IMR-90 (cell line): Measurements from ENCODE around the gene UBR1. TPM values are rescaled to one million over a fixed set of nuclear protein-coding genes. Genes with fewer than 3 reads are reported as not detected.

ENCODE experiments used
- ATAC-seq: fragments of 200-7000 bp; cut with Tn5 transposase; 2 replicates; pipeline ENCODE4 v1.9.1; 2020; ENCODE audit warnings: low read depth, mild to moderate bottlenecking, moderate library complexity
- BruUV-seq: library from RNA; stranded (reverse); fragments of 400-500 nt; replicated peaks from 2 replicates; lab custom pipeline; 2021; lab: Mats Ljungman, UMichigan
- CTCF ChIA-PET: fragments of 300-600 bp; formaldehyde crosslinking; extraction: SDS; loops from one replicate; lab custom pipeline; 2021; ENCODE audit warnings: antibody characterized with exemption; lab: Yijun Ruan, JAX
- POLR2A ChIA-PET: fragments of 300-600 bp; sonication (Branson Sonifier 250); formaldehyde crosslinking; loops from one replicate; lab custom pipeline; 2022; ENCODE audit warnings: antibody characterized with exemption; ENCODE audit not compliant: unreplicated experiment; lab: Charles Lee
- DNase-seq: peaks from one replicate; pipeline ENCODE4 v3.0.0; 2013
- H2AFZ ChIP-seq: replicated peaks from 2 replicates; pipeline ENCODE3; 2013; ENCODE audit warnings: low read length, mild to moderate bottlenecking; ENCODE audit not compliant: poor library complexity
- H2AK5ac ChIP-seq: 2 replicates; pipeline ENCODE4 v1.6.1; 2013; ENCODE audit warnings: low read depth, low read length, inconsistent platforms
- H2AK9ac ChIP-seq: replicated peaks from 2 replicates; pipeline ENCODE3; 2013; ENCODE audit warnings: mild to moderate bottlenecking, low read depth, low read length, moderate library complexity; ENCODE audit not compliant: poor library complexity
- H2BK120ac ChIP-seq: 2 replicates; pipeline ENCODE4 v1.6.1; 2013; ENCODE audit warnings: low read depth, low read length, inconsistent platforms
- H2BK15ac ChIP-seq: 3 replicates; pipeline ENCODE4 v1.6.1; 2013; ENCODE audit warnings: low read depth, low read length, inconsistent platforms
- H2BK20ac ChIP-seq: 2 replicates; pipeline ENCODE4 v1.6.1; 2013; ENCODE audit warnings: low read depth, mild to moderate bottlenecking, inconsistent platforms, low read length, moderate library complexity
- H2BK5ac ChIP-seq: 2 replicates; pipeline ENCODE4 v1.6.1; 2013; ENCODE audit warnings: mild to moderate bottlenecking, low read depth, low read length, inconsistent platforms; ENCODE audit not compliant: poor library complexity, severe bottlenecking
- H3K14ac ChIP-seq: replicated peaks from 2 replicates; pipeline ENCODE4 v1.6.1; 2013; ENCODE audit warnings: low read depth, low read length, inconsistent platforms
- H3K18ac ChIP-seq: 2 replicates; pipeline ENCODE4 v1.6.1; 2013; ENCODE audit warnings: low read depth, low read length, control low read depth
- H3K23ac ChIP-seq: 2 replicates; pipeline ENCODE4 v1.6.1; 2013; ENCODE audit warnings: low read depth, low read length, inconsistent platforms
- H3K27ac ChIP-seq: 2 replicates; pipeline ENCODE4 v1.5.1; 2013; ENCODE audit warnings: mild to moderate bottlenecking, control low read depth, low read length; ENCODE audit not compliant: insufficient read depth
- H3K27me3 ChIP-seq: 2 replicates; pipeline ENCODE4 v1.6.1; 2013; ENCODE audit warnings: low read length; ENCODE audit not compliant: control insufficient read depth, insufficient read depth
- H3K36me3 ChIP-seq: 2 replicates; pipeline ENCODE4 v1.6.1; 2013; ENCODE audit warnings: low read length, mixed read lengths; ENCODE audit not compliant: control insufficient read depth, insufficient read depth
- H3K4ac ChIP-seq: 2 replicates; pipeline ENCODE4 v1.6.1; 2013; ENCODE audit warnings: low read depth, low read length, inconsistent platforms
- H3K4me1 ChIP-seq: 2 replicates; pipeline ENCODE4 v1.6.1; 2013; ENCODE audit warnings: low read length, mixed read lengths; ENCODE audit not compliant: control insufficient read depth, insufficient read depth
- H3K4me2 ChIP-seq: 2 replicates; pipeline ENCODE4 v1.6.1; 2013; ENCODE audit warnings: low read depth, mild to moderate bottlenecking, control low read depth, low read length, moderate library complexity
- H3K4me3 ChIP-seq: 2 replicates; pipeline ENCODE4 v1.5.1; 2013; ENCODE audit warnings: low read depth, mild to moderate bottlenecking, control low read depth, low read length, moderate library complexity; ENCODE audit not compliant: insufficient read depth
- H3K56ac ChIP-seq: 2 replicates; pipeline ENCODE4 v1.6.1; 2013; ENCODE audit warnings: low read length, inconsistent platforms; ENCODE audit not compliant: insufficient read depth; ENCODE audit errors: extremely low read depth
- H3K79me1 ChIP-seq, 2 experiments: 2 replicates each; pipeline ENCODE4 v1.6.1; 2013; ENCODE audit warnings: low read length in 2 of 2, inconsistent platforms in 1 of 2, low read depth in 1 of 2
- H3K9ac ChIP-seq: 2 replicates; pipeline ENCODE4 v1.6.1; 2013; ENCODE audit warnings: low read depth, low read length, control low read depth
- H3K9me1 ChIP-seq: 2 replicates; pipeline ENCODE4 v1.6.1; 2013; ENCODE audit warnings: low read length, inconsistent platforms; ENCODE audit not compliant: insufficient read depth
- H3K9me3 ChIP-seq: 2 replicates; pipeline ENCODE4 v1.6.1; 2013; ENCODE audit warnings: low read length; ENCODE audit not compliant: control insufficient read depth, insufficient read depth
- H4K20me1 ChIP-seq: 2 replicates; pipeline ENCODE4 v1.6.1; 2013; ENCODE audit warnings: low read length, inconsistent platforms; ENCODE audit not compliant: insufficient read depth
- H4K5ac ChIP-seq: 2 replicates; pipeline ENCODE4 v1.6.1; 2013; ENCODE audit warnings: mild to moderate bottlenecking, low read depth, low read length, control low read depth
- H4K8ac ChIP-seq, 2 experiments: 2 replicates each; pipeline ENCODE4 v1.6.1; 2013; ENCODE audit warnings: low read depth in 2 of 2, low read length in 2 of 2, control low read depth in 1 of 2, inconsistent platforms in 1 of 2
- H4K91ac ChIP-seq: 2 replicates; pipeline ENCODE4 v1.6.1; 2013; ENCODE audit warnings: low read depth, low read length, inconsistent platforms; ENCODE audit not compliant: insufficient read depth
- BHLHE40 ChIP-seq: fragments of 150-350 bp; IDR thresholded peaks from 2 replicates; pipeline ENCODE4 v1.6.1; 2016; ENCODE audit warnings: mild to moderate bottlenecking, low read depth, low read length
- CHD1 ChIP-seq: IDR thresholded peaks from 2 replicates; pipeline ENCODE4 v1.6.1; 2012; ENCODE audit warnings: low read depth, low read length, improper control_type of control experiment
- FOS ChIP-seq: fragments of 150-350 bp; IDR thresholded peaks from 2 replicates; pipeline ENCODE4 v1.6.1; 2016; ENCODE audit warnings: low read depth, low read length
- MAFK ChIP-seq: IDR thresholded peaks from 2 replicates; pipeline ENCODE4 v1.6.1; 2012; ENCODE audit warnings: low read depth, low read length, improper control_type of control experiment
- MAZ ChIP-seq: IDR thresholded peaks from 2 replicates; pipeline ENCODE4 v1.6.1; 2012; ENCODE audit warnings: low read depth, mild to moderate bottlenecking, low read length, improper control_type of control experiment, moderate library complexity, borderline replicate concordance
- MXI1 ChIP-seq: IDR thresholded peaks from 2 replicates; pipeline ENCODE4 v1.6.1; 2012; ENCODE audit warnings: low read depth, mild to moderate bottlenecking, low read length, moderate library complexity, borderline replicate concordance
- NFE2L2 ChIP-seq: fragments of 150-350 bp; IDR thresholded peaks from 2 replicates; pipeline ENCODE4 v1.6.1; 2016; ENCODE audit warnings: low read depth, mild to moderate bottlenecking, low read length
- POLR2A ChIP-seq: IDR thresholded peaks from 2 replicates; pipeline ENCODE4 v1.6.1; 2012; ENCODE audit warnings: mild to moderate bottlenecking, low read depth, low read length
- RAD21 ChIP-seq: IDR thresholded peaks from 2 replicates; pipeline ENCODE4 v1.6.1; 2012; ENCODE audit warnings: low read length, improper control_type of control experiment
- RCOR1 ChIP-seq: IDR thresholded peaks from 2 replicates; pipeline ENCODE4 v1.6.1; 2012; ENCODE audit warnings: mild to moderate bottlenecking, low read length, improper control_type of control experiment; ENCODE audit not compliant: insufficient replicate concordance
- RFX5 ChIP-seq: IDR thresholded peaks from 2 replicates; pipeline ENCODE4 v1.8.0; 2012; ENCODE audit warnings: low read depth, mild to moderate bottlenecking, low read length, moderate library complexity
- SMC3 ChIP-seq: fragments of 150-350 bp; IDR thresholded peaks from 2 replicates; pipeline ENCODE4 v1.6.1; 2016; ENCODE audit warnings: low read depth, mild to moderate bottlenecking, antibody characterized with exemption, low read length, moderate library complexity
- USF2 ChIP-seq: fragments of 150-350 bp; IDR thresholded peaks from 2 replicates; pipeline ENCODE4 v1.6.1; 2017; ENCODE audit warnings: mild to moderate bottlenecking, antibody characterized with exemption, low read length, low read depth
- WGBS, 2 experiments: methylation state at CpG; one replicate each; pipeline versions ENCODE4 v1.1.5 to v1.1.7; 2013; ENCODE audit warnings: missing lambda C conversion rate in 2 of 2; ENCODE audit not compliant: insufficient read length in 1 of 2; ENCODE audit errors: extremely low coverage in 2 of 2; 5-methylcytosine and 5-hydroxymethylcytosine counted together
- dilution Hi-C: fragments of 300-500 bp; cut with HindIII; formaldehyde crosslinking; loops from one replicate; pipeline ENCODE4 v1.14.3; 2018; ENCODE audit warnings: low sequenced_read_pairs; ENCODE audit not compliant: unreplicated experiment
- in situ Hi-C: fragments of 300-500 bp; cut with MboI; formaldehyde crosslinking; loops from 3 replicates; pipeline ENCODE4 v1.14.3; 2019; ENCODE audit warnings: low sequenced_read_pairs, inconsistent platforms, mixed read lengths
- intact Hi-C: fragments of 100-400 bp; cut with micrococcal nuclease; formaldehyde crosslinking; loops from 2 replicates; pipeline ENCODE4 v1.10.0; 2022
- polyA plus RNA-seq, 3 experiments: library from polyadenylated mRNA; depleted of rRNA; stranded (reverse); fragments of >200 nt; gene quantifications; 2 replicates each; pipeline ENCODE4 v1.2.3, GENCODE V29; 2012; ENCODE audit warnings: low replicate concordance in 1 of 3
- total RNA-seq: library from RNA; depleted of rRNA; stranded (reverse); fragments of >200 nt; gene quantifications from 2 replicates; pipeline ENCODE4 v1.2.3, GENCODE V29; 2012

UBR1 gene
- total and polyA plus RNA-seq, 2 of the 4 experiments (the other 2 are of a cell fraction) = 6.5 to 30.1 TPM

GRCh38 chr15:43046484-43046883 lies 59.4 kb downstream of the UBR1 start:
- Histone ChIP-seq H3K27me3 (no peaks in the 10 kb centered on the region), H3K4ac (no peak overlapping the region), H4K91ac (no peak overlapping the region), H3K14ac (no peak overlapping the region), H2BK20ac (no peak overlapping the region), H3K4me1 (no peaks in the 10 kb centered on the region), H2AK5ac (no peak overlapping the region), H3K9ac (no peak overlapping the region), H2BK5ac (no peak overlapping the region), H3K9me3 (no peaks in the 10 kb centered on the region), H3K56ac (no peak overlapping the region), H3K9me1 (no peaks in the 10 kb centered on the region; the same call in 1 of the 2 replicates), H4K8ac (no peak overlapping the region), H2AFZ (no peak overlapping the region), H4K20me1 (no peaks in the 10 kb centered on the region), H3K4me3 (no peak overlapping the region), H3K18ac (no peak overlapping the region), H3K27ac (no peak overlapping the region), H3K23ac (no peak overlapping the region), H3K79me1 (peaks cover 6 to 11% of the 10 kb centered on the region in 2 experiments; a peak in 2 of 4 replicates), H2AK9ac (no peak overlapping the region), H4K5ac (no peak overlapping the region), H2BK120ac (no peak overlapping the region), H3K36me3 (peaks cover 17% of the 10 kb centered on the region), H2BK15ac (no peak overlapping the region), H3K4me2 (no peak overlapping the region)
- no TSS peak for BruUV-seq
- ChIA-PET CTCF (no interaction called here), POLR2A (no interaction called here)
- intact Hi-C loops = loop anchor here (1.0 kb wide), 1 partner anchor 342 kb away; no protein-coding TSS in a partner anchor
- DNase-seq = no peak
- in situ Hi-C loops = no loop called here
- no peak for TF ChIP-seq RFX5
- TF ChIP-seq BHLHE40 = no peak
- TF ChIP-seq FOS = no peak
- TF ChIP-seq USF2 = no peak
- no peak for TF ChIP-seq NFE2L2
- TF ChIP-seq CHD1 = no peak
- no peak for TF ChIP-seq POLR2A
- TF ChIP-seq MXI1 = no peak
- TF ChIP-seq MAZ = no peak
- no peak for TF ChIP-seq RCOR1
- no peak for TF ChIP-seq MAFK
- TF ChIP-seq RAD21 = no peak
- TF ChIP-seq SMC3 = no peak
- no CpG with 5 or more reads among the region's 2 CpGs for WGBS, 2 experiments
- no peak for ATAC-seq
- dilution Hi-C loops = no loop called here
